ENCODE data around the gene ZNF662. TPM values are rescaled to one million over a fixed set of nuclear protein-coding genes. Genes with fewer than 3 reads are reported as not detected.

Gene ZNF662
- total RNA-seq, 1 experiment from 2014 or later, result not detected

DNA sequence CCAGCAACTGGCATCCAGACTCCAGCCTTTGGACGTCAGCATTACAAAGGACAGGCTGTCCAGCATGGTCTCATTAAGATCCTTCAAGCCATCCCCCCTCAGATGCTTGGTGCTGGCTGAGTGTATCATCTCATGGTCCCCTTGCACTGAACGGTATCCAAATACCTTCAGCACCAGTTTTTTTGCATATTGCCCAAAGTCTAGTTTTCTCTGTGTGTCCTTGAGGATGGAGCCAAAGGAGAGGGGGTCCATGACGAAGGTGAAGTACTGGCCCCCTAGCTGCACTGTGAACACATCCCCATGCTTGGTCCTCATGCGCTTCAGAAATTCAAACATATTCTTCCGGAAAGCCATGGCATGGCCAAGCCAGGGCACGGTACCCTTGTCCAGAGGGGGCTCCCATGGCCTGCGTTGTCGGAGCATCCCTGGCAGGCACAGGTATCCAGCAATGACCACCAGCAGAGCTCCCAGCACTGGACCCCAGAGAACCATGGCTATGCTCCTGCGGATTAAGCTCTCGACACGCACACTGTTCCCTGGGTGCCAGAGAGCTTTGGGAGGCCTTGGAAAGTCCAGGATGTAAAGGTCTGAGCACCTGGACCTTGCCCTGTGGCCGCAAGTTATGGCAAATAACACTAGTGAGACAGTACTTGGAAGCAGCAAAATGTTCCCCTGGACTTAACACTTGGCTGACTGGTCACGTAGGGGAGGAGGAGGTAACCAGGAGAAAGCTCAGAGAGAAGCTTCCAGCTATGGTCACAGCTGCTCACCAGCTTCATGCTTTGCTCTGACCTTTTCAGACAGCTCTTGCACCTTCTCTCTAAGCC lies 30.4 kb upstream of the ZNF662 start, which contains the start of gene CYP8B1:
Gene CYP8B1, minus strand, starts transcription at position 555 of the 827 bp plus-strand sequence. Its CDS starts 63 bp downstream, at position 492.
- WGBS (ENCODE audit: extremely low coverage, insufficient read length, low lambda C conversion rate), result no CpG with 5 or more reads among the region's 13 CpGs
- no peak within 1 kb of the TSS for H3K4ac ChIP-seq (ENCODE audit: low read depth, low read length)
- Mint-ChIP-seq H3K27me3 (ENCODE audit: low read depth) (peaks cover 4% of the 10 kb centered on the region), H3K27ac (no peak within 1 kb of the TSS), H3K9me3 (no peaks in the 10 kb centered on the region), H3K36me3 (ENCODE audit: insufficient read depth in 1 of 3, low read depth in 3 of 3) (no peaks in the 10 kb centered on the region), H3K4me1 (peaks cover 7 to 8% of the 10 kb centered on the region in 2 experiments), H3K4me3 (no peak within 1 kb of the TSS)
- H4K5ac ChIP-seq (ENCODE audit: insufficient read length, low read depth, low read length), result no peak within 1 kb of the TSS
- peaks cover under 1% of the 10 kb centered on the region for H3K23me2 ChIP-seq (ENCODE audit: insufficient read length, low read depth, low read length, poor library complexity, severe bottlenecking)
- TF ChIP-seq, protein P1, sequence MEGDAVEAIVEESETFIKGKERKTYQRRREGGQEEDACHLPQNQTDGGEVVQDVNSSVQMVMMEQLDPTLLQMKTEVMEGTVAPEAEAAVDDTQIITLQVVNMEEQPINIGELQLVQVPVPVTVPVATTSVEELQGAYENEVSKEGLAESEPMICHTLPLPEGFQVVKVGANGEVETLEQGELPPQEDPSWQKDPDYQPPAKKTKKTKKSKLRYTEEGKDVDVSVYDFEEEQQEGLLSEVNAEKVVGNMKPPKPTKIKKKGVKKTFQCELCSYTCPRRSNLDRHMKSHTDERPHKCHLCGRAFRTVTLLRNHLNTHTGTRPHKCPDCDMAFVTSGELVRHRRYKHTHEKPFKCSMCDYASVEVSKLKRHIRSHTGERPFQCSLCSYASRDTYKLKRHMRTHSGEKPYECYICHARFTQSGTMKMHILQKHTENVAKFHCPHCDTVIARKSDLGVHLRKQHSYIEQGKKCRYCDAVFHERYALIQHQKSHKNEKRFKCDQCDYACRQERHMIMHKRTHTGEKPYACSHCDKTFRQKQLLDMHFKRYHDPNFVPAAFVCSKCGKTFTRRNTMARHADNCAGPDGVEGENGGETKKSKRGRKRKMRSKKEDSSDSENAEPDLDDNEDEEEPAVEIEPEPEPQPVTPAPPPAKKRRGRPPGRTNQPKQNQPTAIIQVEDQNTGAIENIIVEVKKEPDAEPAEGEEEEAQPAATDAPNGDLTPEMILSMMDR (conservative IDR thresholded peaks at IDR 0.05), result no peak
- H3T11ph ChIP-seq (ENCODE audit: low read length), result no peak within 1 kb of the TSS
- no peaks in the 10 kb centered on the region for H3K79me2 ChIP-seq (ENCODE audit: insufficient read depth, low read length)
- no peak within 1 kb of the TSS for H2BK12ac ChIP-seq (ENCODE audit: insufficient read length, low read depth, low read length)
- no peak within 1 kb of the TSS for H2BK20ac ChIP-seq (ENCODE audit: low read depth, low read length, poor library complexity, severe bottlenecking)
- no peaks in the 10 kb centered on the region for H3K9me3 ChIP-seq (ENCODE audit: control insufficient read depth, low read depth, low read length)
- H2AFZ ChIP-seq (ENCODE audit: low read length), result no peak within 1 kb of the TSS
- no peak within 1 kb of the TSS for H3K14ac ChIP-seq (ENCODE audit: insufficient read depth, low read length)
- no peak within 1 kb of the TSS for H3K27ac ChIP-seq (ENCODE audit: insufficient read length, low read depth, low read length)
- no peaks in the 10 kb centered on the region for H4K20me1 ChIP-seq (ENCODE audit: control insufficient read depth, insufficient read depth, insufficient read length)
- no peak within 1 kb of the TSS for H4K91ac ChIP-seq (ENCODE audit: insufficient read length, low read depth, low read length)
- no peak within 1 kb of the TSS for H3K18ac ChIP-seq (ENCODE audit: insufficient read length, low read depth, low read length)
- no peak for DNase-seq
- H3K79me1 ChIP-seq (ENCODE audit: insufficient read depth, low read depth, low read length, poor library complexity, severe bottlenecking), result no peaks in the 10 kb centered on the region
- H2BK15ac ChIP-seq (ENCODE audit: low read depth, low read length), result no peak within 1 kb of the TSS
- no peak within 1 kb of the TSS for H3K23ac ChIP-seq (ENCODE audit: insufficient read length, low read depth, low read length)
- no peak within 1 kb of the TSS for H4K8ac ChIP-seq (replicated peaks; ENCODE audit: insufficient read length, low read depth, low read length)
- H2AK5ac ChIP-seq (ENCODE audit: insufficient read length, low read length), result no peak within 1 kb of the TSS
- H3K4me2 ChIP-seq (ENCODE audit: insufficient read depth, insufficient read length, low read length), result no peak within 1 kb of the TSS
- peaks cover 4% of the 10 kb centered on the region; the same call in 1 of the 2 replicates for H3K4me1 ChIP-seq (ENCODE audit: insufficient read depth, low read length)
- H3K9ac ChIP-seq (ENCODE audit: extremely low read depth, insufficient read length, low read length), result no peak within 1 kb of the TSS
- H3K56ac ChIP-seq (ENCODE audit: insufficient read length, low read depth, low read length), result no peak within 1 kb of the TSS
- no peak within 1 kb of the TSS for H2BK5ac ChIP-seq (ENCODE audit: insufficient read length, low read length)
- no peak within 1 kb of the TSS for H2BK120ac ChIP-seq (ENCODE audit: low read depth, low read length, poor library complexity, severe bottlenecking)
- no peaks in the 10 kb centered on the region for H3K27me3 ChIP-seq (ENCODE audit: insufficient read depth, low read length)

All from H9 (cell line).